NCI-H774 (cell line): ENCODE data around the gene ST3GAL4.

Experiments
- DNase-seq: peaks from one replicate; lab custom pipeline; 2025; lab: John Stamatoyannopoulos, UW

Gene ST3GAL4

DNA sequence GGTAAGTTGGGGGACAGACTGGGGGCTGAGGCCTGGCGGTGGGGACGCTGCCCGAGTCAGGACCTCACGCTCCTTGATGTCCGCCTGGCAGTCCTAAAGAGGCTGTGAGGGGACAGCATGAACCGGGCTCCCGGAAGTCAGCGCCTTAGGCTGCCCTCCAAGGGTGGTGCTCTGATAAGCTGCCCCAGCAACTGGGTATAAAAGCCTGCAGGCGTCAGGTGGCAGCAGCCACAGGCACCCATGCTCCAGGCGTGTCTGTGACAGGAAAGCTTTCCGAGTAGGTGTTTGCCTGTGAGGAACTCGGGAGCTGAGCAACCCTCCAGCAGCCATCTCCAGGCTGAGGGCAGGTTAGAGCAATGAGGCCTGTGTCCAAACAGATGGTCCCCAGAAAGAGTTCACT, 53.0 kb downstream of the ST3GAL4 start:
- no peak for DNase-seq

- no peak for DNase-seq
Observed at GRCh38 chr11:126408901-126409619, 53.6 kb downstream of the ST3GAL4 start.

- DNase-seq = no peak
Observed at GRCh38 chr11:126409620-126409985, 54.1 kb downstream of the ST3GAL4 start.

- DNase-seq = no peak
Observed at GRCh38 chr11:126410649-126411048, 55.2 kb downstream of the ST3GAL4 start.

GRCh38 chr11:126411971-126412381, 56.5 kb downstream of the ST3GAL4 start:
- DNase-seq = no peak

DNA sequence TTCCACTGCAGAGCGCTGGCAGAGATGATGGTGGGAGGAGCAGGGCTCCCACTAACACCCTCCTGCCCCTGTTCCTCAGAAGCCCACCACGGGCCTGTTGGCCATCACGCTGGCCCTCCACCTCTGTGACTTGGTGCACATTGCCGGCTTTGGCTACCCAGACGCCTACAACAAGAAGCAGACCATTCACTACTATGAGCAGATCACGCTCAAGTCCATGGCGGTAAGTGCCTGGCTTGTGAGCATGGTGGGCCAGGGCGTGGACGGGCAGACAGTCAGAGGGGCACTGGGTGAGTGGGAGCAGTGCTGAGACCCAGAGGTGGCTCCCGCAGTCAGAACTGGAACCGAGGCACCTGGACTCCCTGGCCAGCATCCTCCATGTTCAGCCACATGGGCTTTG, 57.9 kb downstream of the ST3GAL4 start:
- DNase-seq = no peak

- DNase-seq = no peak
Observed at GRCh38 chr11:126413843-126414405, 58.4 kb downstream of the ST3GAL4 start.

DNA sequence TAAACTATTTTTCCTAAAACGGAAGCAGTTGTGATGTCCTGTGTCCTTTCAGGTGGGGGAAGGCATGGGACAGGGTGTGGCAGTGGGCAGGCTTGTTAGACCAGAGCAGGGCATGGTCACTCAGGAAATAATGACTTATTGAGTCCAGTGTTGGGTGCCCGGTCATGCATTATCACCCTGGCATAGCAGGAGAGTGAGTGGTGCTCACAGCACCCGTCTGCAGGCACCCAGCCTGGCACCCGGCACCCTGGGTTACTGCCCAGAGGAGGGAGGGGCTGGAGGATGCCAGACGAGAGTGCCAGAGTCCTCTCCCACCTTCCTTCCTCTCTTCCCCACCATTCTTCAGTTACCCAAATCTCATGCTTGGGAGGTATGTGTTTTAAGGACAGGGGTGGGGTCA, 59.1 kb downstream of the ST3GAL4 start:
- no peak for DNase-seq

GRCh38 chr11:126415128-126415527, 59.6 kb downstream of the ST3GAL4 start:
- DNase-seq = no peak

DNA sequence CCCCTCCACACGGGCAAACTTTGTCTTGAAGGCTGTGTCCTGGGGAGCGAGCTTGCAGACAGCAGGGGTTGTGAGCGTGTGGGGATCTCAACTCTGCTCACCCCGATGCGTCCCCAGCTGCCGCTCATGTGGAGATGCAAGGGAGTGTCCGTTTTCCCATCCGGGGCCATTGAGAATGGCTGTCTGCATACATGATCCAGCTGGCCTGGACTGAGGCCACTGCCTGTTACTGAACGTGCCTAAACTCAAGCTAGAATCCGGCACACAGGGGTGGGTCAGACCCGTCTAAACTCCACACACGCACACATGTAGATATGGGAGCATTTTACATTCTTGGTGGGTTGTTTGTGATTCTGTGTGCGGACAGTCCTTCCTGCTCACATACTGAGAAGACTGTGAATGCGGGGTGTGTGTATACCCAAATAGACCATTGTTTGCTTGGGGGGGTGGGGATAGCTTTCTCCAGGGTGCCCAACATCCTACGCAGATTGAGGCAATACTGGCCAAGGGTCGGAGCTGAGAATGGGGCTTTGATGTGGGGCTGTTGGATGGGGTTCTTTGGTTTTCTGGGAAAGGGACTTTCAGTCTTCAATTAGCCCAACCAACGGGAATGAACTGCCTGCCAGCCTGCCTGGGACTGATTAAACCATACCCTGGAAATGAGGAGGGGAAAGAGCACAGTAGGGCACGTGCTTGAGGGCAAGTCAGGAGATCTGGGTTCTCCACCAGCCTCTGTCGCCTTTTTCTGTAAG, 60.4 kb downstream of the ST3GAL4 start:
- DNase-seq = no peak

GRCh38 chr11:126416542-126417090, 61.1 kb downstream of the ST3GAL4 start:
- peak; percentile 87 for DNase-seq

GRCh38 chr11:126417091-126417862, 61.8 kb downstream of the ST3GAL4 start:
- no peak for DNase-seq

DNA sequence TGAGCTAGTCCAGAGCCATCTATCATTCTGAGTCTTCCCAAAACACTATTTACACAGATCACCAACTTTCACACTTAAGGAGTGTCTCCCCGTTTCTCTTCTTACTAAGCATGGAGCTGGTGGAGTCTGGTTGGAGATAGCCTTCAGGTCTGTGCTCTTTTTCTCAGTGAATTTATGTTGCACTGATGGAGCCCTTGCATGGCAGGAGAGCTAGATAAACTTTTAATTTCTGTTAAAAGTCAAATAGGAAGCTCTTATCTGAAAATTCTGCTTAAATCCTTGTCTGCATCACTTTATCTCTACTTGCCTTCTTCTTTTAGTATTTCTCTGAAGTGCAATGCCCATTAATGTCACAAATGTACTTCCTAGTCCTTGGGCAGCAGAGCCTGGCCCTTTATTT, 63.4 kb downstream of the ST3GAL4 start:
- DNase-seq = no peak

GRCh38 chr11:126419801-126420697, 64.6 kb downstream of the ST3GAL4 start:
- DNase-seq = no peak

DNA sequence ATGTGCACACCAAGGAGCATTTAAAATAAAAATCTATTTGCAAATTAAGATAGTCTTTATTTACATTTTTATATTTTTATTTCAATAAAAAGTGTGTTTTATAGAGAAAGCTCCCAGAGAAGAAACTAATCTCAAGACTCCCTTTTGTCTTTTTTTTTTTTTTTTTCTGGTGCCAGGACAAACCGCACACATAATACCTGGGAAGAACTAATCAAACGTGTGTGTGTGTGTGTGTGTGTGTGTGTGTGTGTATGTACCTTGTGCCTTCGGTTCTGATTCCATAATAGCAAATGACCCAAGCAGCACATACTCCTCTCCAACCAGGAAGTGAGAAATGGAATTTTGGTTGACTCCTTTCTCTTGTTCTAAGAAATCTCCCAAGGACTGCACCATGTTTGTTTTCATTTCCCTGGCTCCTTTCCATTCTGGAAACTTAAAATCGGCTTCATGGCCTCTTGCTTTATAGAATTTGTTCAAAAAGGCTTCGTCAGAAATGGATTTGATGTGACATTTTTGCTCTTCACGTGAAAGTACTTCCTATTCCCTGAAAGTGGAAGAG, 65.3 kb downstream of the ST3GAL4 start:
- no peak for DNase-seq

GRCh38 chr11:126421271-126421671, 65.8 kb downstream of the ST3GAL4 start:
- DNase-seq = no peak

- DNase-seq = no peak
Observed at GRCh38 chr11:126422446-126422845, 67.0 kb downstream of the ST3GAL4 start.

DNA sequence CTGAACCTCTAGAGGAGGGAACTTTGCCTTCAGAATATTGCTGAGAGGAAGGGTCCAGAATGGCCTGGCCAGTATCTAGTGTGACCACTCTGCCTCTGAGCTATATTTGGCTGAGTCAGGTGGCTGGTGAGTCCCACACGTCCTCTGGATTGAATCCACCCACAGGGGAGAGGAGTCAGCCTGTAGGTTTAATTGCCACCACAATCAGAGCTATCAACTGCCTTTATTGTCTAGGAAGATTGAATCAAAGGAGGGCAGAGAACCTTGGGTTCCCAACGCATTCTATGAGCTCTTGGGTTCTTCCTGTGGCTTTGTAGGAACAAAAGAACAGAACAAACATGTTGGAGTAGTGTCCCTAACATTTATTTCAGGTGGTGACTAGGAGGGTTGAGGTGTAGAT, 67.7 kb downstream of the ST3GAL4 start:
- DNase-seq = no peak

GRCh38 chr11:126423743-126424142, 68.3 kb downstream of the ST3GAL4 start:
- DNase-seq = no peak

- DNase-seq = no peak
Observed at GRCh38 chr11:126424471-126425039, 69.1 kb downstream of the ST3GAL4 start.

GRCh38 chr11:126426106-126426505, 70.6 kb downstream of the ST3GAL4 start:
- no peak for DNase-seq
